GM19452 (cell line): ENCODE data around the gene COL7A1.
"Not testable (repeated sequence)": the region's sequence is repeated elsewhere in the genome, so short reads cannot be mapped to it uniquely, and the experiment has no call there.

Experiments
- ATAC-seq: cut with Tn5 transposase; IDR thresholded peaks from one replicate; pipeline ENCODE4 v1.9.1; 2021; ENCODE audit not compliant: unreplicated experiment

Gene COL7A1

GRCh38 chr3:48564667-48565066 lies 30.5 kb downstream of the COL7A1 start:
- no peak for ATAC-seq

GRCh38 chr3:48564022-48564421 lies 31.1 kb downstream of the COL7A1 start:
- no peak for ATAC-seq

GRCh38 chr3:48563382-48563918 lies 31.7 kb downstream of the COL7A1 start, which contains the start of gene UCN2:
UCN2 (minus strand) TSS chr3:48563781; CDS start chr3:48563124, 657 bp downstream.
- ATAC-seq = no peak

- no peak for ATAC-seq
These were observed 32.6 kb downstream of the COL7A1 start for GRCh38 chr3:48562367-48563095.

GRCh38 chr3:48561045-48561736 lies 33.9 kb downstream of the COL7A1 start:
- ATAC-seq = no peak

- ATAC-seq = no peak
These were observed 34.5 kb downstream of the COL7A1 start for GRCh38 chr3:48560648-48561018.

GRCh38 chr3:48558493-48559134 lies 36.5 kb downstream of the COL7A1 start:
- ATAC-seq = no peak

- peak; percentile 79 for ATAC-seq
These were observed 38.1 kb downstream of the COL7A1 start, which contains the start of gene PFKFB4 for GRCh38 chr3:48556796-48557626. PFKFB4 (minus strand) TSS chr3:48556803; CDS start chr3:48556777, 26 bp downstream.

- ATAC-seq = no peak
These were observed 39.0 kb downstream of the COL7A1 start for GRCh38 chr3:48555949-48556795.

- ATAC-seq = no peak
These were observed 39.7 kb downstream of the COL7A1 start for GRCh38 chr3:48555231-48555948.

- no peak for ATAC-seq
These were observed 41.0 kb downstream of the COL7A1 start for GRCh38 chr3:48553886-48554845.

GRCh38 chr3:48553361-48553760 lies 41.8 kb downstream of the COL7A1 start:
- no peak for ATAC-seq

- ATAC-seq = no peak
These were observed 42.8 kb downstream of the COL7A1 start for GRCh38 chr3:48552111-48552951.

GRCh38 chr3:48551651-48552050 lies 43.5 kb downstream of the COL7A1 start:
- ATAC-seq = not testable (repeated sequence)

GRCh38 chr3:48548729-48549705 lies 46.1 kb downstream of the COL7A1 start:
- ATAC-seq = no peak

GRCh38 chr3:48548126-48548525 lies 47.0 kb downstream of the COL7A1 start:
- no peak for ATAC-seq
